HepG2 (cell line): ENCODE data around the gene HMCN1.

Experiments
- ARID4A ChIP-seq: sonication (generic); formaldehyde crosslinking; IDR thresholded peaks from 2 replicates; pipeline ENCODE4 v1.5.0; 2020; ENCODE audit warnings: mild to moderate bottlenecking, missing genetic modification reagents, borderline replicate concordance
- ATF1 ChIP-seq: IDR thresholded peaks from 2 replicates; pipeline ENCODE4 v1.6.1; 2016; ENCODE audit warnings: mild to moderate bottlenecking, control low read depth
- CREM ChIP-seq, 2 experiments: sonication (generic) in 1 of 2; formaldehyde crosslinking in 1 of 2; IDR thresholded peaks; 2 replicates each; pipeline versions ENCODE4 v1.4.0 to v1.6.1; 2016 to 2020; ENCODE audit warnings: antibody characterized with exemption in 1 of 2, mild to moderate bottlenecking in 1 of 2, missing genetic modification reagents in 1 of 2
- CTCF ChIP-seq: sonication (generic); formaldehyde crosslinking; IDR thresholded peaks from 2 replicates; pipeline ENCODE4 v1.5.0; 2020; ENCODE audit warnings: mild to moderate bottlenecking, missing genetic modification reagents, moderate library complexity
- DZIP1 ChIP-seq: sonication (generic); formaldehyde crosslinking; IDR thresholded peaks from 2 replicates; pipeline ENCODE4 v1.5.0; 2020; ENCODE audit warnings: mild to moderate bottlenecking, missing genetic modification reagents
- NR2F6 ChIP-seq, 2 experiments: IDR thresholded peaks; 2 replicates each; pipeline ENCODE4 v1.6.1; 2016; ENCODE audit warnings: antibody characterized with exemption in 1 of 2, mild to moderate bottlenecking in 1 of 2
- POLR2A ChIP-seq, 2 experiments: IDR thresholded peaks; 2 replicates each; pipeline ENCODE4 v1.6.1; 2011; ENCODE audit warnings: low read depth in 2 of 2, low read length in 2 of 2, mild to moderate bottlenecking in 1 of 2, moderate library complexity in 1 of 2; ENCODE audit not compliant: insufficient read depth in 1 of 2
- POLR2AphosphoS5 ChIP-seq: IDR thresholded peaks from 2 replicates; pipeline ENCODE4 v1.6.1; 2012; ENCODE audit warnings: low read depth, low read length
- RFXANK ChIP-seq: IDR thresholded peaks from 2 replicates; pipeline ENCODE4 v1.6.1; 2016
- SAFB2 ChIP-seq: sonication (generic); formaldehyde crosslinking; IDR thresholded peaks from 2 replicates; pipeline ENCODE4 v1.5.1; 2020; ENCODE audit warnings: missing genetic modification reagents, low read depth, mild to moderate bottlenecking, borderline replicate concordance
- ZNF18 ChIP-seq: sonication (generic); formaldehyde crosslinking; IDR thresholded peaks from 2 replicates; pipeline ENCODE4 v1.8.0; 2022; ENCODE audit warnings: mild to moderate bottlenecking, missing genetic modification reagents; ENCODE audit not compliant: insufficient replicate concordance
- ZNF274 ChIP-seq: sonication (generic); formaldehyde crosslinking; IDR thresholded peaks from 2 replicates; pipeline ENCODE4 v1.5.1; 2020; ENCODE audit warnings: mild to moderate bottlenecking, missing genetic modification reagents
- TF ChIP-seq, protein P1 (sequence below): sonication (generic); formaldehyde crosslinking; IDR thresholded peaks from 2 replicates; pipeline ENCODE4 v1.5.0; 2020; ENCODE audit warnings: missing genetic modification reagents
- TF ChIP-seq, protein P2 (sequence below), 2 experiments: IDR thresholded peaks; 2 replicates each; pipeline ENCODE4 v1.6.1; 2011 to 2012; ENCODE audit warnings: low read length in 2 of 2, borderline replicate concordance in 1 of 2, low read depth in 1 of 2, mild to moderate bottlenecking in 1 of 2, moderate library complexity in 1 of 2

DNA sequence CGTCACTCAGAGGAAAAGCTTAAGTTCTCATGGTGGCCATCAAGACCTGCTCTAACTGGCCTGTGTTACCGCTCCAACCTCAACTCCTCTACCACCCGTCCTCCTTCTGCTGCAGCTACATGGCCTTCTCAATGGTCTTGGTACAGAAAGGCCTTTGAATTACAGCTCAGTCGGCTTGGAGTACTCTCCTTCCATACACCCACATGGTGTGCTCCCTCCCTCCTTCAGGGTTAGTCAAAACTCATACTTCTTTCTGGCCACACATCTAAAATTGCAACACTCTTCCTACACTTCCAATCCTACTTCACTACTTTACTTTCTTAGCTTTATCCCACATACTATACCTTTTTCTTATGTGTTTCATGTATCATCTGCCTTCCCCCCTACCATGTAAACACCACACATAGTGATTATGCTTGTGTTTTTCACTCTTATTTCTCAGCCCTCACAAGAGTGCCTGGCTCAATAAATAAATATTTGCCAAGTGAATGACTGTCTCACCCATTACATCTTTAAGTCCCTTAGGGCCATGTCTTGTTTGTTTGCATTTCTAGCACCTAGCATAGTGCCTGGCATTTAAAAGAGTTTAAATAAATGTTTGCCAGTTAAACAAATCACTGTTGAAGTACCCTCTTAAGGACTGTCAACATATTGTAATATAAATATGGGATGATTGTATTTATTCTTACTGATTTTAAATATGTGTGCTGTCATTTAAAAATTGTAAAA, 37.6 kb upstream of the HMCN1 start:
- TF ChIP-seq RFXANK (CRISPR knock-in tag) (no peak), ATF1 (no peak), ARID4A (CRISPR knock-in tag) (no peak), ZNF274 (CRISPR knock-in tag) (no peak), POLR2A (IDR thresholded peaks at IDR 0.05; ENCODE audit: insufficient read depth in 1 of 2, low read depth in 2 of 2, low read length in 2 of 2) (no peak), POLR2AphosphoS5 (no peak), DZIP1 (no peak), CTCF (no peak), ZNF18 (no peak), SAFB2 (no peak), NR2F6 (IDR thresholded peaks at IDR 0.05) (no peak), NR2F6 (CRISPR knock-in tag; IDR thresholded peaks at IDR 0.05) (no peak), CREM (IDR thresholded peaks at IDR 0.05) (no peak), CREM (CRISPR knock-in tag; IDR thresholded peaks at IDR 0.05) (no peak)
- TF ChIP-seq, protein P1, sequence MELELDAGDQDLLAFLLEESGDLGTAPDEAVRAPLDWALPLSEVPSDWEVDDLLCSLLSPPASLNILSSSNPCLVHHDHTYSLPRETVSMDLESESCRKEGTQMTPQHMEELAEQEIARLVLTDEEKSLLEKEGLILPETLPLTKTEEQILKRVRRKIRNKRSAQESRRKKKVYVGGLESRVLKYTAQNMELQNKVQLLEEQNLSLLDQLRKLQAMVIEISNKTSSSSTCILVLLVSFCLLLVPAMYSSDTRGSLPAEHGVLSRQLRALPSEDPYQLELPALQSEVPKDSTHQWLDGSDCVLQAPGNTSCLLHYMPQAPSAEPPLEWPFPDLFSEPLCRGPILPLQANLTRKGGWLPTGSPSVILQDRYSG (CRISPR knock-in tag), result no peak
- TF ChIP-seq, protein P2, sequence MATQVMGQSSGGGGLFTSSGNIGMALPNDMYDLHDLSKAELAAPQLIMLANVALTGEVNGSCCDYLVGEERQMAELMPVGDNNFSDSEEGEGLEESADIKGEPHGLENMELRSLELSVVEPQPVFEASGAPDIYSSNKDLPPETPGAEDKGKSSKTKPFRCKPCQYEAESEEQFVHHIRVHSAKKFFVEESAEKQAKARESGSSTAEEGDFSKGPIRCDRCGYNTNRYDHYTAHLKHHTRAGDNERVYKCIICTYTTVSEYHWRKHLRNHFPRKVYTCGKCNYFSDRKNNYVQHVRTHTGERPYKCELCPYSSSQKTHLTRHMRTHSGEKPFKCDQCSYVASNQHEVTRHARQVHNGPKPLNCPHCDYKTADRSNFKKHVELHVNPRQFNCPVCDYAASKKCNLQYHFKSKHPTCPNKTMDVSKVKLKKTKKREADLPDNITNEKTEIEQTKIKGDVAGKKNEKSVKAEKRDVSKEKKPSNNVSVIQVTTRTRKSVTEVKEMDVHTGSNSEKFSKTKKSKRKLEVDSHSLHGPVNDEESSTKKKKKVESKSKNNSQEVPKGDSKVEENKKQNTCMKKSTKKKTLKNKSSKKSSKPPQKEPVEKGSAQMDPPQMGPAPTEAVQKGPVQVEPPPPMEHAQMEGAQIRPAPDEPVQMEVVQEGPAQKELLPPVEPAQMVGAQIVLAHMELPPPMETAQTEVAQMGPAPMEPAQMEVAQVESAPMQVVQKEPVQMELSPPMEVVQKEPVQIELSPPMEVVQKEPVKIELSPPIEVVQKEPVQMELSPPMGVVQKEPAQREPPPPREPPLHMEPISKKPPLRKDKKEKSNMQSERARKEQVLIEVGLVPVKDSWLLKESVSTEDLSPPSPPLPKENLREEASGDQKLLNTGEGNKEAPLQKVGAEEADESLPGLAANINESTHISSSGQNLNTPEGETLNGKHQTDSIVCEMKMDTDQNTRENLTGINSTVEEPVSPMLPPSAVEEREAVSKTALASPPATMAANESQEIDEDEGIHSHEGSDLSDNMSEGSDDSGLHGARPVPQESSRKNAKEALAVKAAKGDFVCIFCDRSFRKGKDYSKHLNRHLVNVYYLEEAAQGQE (IDR thresholded peaks at IDR 0.05; ENCODE audit: borderline replicate concordance in 1 of 2, low read depth in 1 of 2, low read length in 2 of 2), result no peak
